ENCODE measurements around the gene GAS2L1.

GAS2L1 gene

DNA sequence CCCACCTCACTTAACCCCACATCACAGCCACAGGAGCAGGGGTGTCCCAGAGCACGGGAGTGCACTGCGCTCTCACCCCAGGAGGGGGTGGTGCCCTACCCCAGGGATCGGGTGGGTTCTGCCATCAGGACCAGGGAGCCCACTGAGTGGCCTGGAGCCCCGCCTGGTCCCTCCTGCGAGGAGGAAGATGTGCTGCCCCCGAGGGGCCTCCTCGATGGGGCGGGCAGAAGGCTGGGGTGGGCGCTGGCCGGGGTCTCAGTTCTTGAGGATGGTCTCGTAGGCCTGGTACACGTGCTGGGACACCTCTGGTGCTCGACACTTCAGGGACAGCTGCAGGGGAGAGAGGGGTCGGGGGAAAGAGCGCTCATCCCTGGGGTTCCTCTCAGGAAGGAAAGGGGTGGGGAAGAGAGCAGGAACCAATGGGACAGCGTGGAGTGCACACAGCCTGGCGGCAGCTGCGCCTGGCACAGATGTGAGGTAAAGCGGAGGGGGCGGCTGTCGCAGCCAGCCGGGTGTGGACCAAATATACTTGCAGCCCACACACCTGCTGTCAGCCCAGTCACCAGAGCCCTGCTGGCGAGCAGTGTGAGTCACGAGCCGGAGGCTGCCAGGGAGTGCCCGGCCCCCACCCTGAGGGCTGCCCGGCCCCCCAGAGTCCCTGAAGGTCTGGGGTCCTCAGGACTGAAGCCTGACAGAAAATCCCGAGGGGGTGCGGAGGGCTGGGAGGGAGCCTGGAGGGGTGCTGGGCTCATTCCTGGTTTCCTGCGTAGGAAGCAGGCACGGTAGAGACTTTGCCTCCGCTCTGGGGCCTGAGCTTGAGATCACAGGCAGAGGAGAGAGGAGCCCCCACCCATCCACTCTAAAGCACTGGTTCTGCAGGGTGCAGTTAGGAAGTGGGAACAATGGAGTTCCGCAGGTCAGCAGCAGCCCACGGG, 22.4 kb downstream of the GAS2L1 start:
- FAIRE-seq = no peak

DNA sequence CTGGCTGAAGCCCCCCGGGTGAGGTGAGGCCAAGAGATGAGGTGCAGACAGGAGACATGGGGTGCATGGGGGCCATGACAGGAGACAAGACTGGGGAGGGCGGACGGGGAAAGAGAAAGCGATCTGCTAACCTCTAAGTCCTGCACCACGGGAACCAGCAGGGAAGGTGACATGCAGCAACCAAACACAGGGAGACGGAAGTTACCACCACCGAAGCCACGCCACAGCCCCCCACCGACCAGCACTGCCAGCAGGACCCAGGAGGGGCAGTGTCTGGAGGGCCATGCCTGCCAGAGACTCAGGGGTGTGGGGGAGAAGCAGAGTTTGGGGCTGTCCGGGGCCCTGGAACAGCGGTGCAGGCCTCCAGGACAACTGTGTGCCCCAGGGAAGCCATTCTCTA, 23.1 kb downstream of the GAS2L1 start:
- no peak for FAIRE-seq

DNA sequence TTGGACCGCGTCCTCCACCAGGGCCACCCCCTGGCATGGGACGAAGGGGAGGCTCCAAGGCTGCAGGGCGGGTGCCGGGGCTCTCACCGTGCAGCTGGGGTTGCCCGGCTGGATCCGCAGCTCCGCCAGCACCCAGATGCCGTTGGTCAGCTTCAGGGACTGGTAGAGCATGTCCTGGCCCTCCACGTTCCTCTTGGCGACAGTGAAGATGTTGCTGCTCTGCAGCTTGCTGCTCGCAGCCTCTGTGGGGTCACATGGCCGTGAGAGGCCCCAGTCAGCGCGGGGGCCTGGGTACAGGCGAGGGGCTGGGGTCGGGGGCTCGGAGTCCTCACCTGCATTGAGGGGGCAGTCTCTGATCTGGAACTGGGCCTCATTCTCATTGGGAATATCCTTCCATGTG, 23.8 kb downstream of the GAS2L1 start:
- FAIRE-seq = no peak

DNA sequence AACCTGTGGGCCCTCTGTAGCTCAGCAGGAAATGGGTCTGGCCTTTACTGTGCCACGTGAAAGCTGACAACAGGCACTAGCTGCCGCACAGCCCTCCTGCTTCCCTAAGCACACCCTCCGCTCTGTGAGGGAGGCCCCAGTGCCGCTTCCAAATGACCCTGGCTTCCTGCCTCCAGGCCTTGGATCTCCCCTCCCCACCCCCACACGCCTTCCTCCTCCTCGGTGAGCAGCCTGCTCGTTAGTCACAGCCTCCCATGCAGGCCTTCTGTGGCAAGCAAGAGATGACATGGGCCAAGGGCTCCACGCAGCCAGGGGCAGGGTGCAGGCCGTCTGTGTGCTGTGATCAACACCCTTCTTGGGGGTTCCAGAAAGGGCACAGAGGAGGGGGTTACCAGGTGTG, 24.3 kb downstream of the GAS2L1 start:
- FAIRE-seq = no peak

DNA sequence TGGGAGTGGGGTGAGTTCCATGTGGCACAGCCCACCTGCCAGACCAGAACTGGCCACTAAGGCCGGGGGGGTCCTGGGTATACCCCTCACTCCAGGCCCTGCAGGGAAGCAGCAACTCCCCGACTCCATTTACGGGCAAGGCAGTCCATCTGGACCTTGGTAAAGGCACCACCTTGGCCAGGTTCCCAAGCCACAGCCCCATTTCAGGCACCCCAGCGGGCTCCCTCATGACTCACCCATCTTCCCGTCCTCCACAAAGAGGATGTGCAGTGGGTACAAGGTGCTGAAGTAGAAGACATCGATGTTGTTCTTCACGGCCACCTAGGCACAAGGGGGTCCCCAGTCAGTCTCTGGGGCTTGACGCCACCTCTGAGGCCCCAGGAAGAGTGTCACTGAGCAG, 24.8 kb downstream of the GAS2L1 start:
- no peak for FAIRE-seq

DNA sequence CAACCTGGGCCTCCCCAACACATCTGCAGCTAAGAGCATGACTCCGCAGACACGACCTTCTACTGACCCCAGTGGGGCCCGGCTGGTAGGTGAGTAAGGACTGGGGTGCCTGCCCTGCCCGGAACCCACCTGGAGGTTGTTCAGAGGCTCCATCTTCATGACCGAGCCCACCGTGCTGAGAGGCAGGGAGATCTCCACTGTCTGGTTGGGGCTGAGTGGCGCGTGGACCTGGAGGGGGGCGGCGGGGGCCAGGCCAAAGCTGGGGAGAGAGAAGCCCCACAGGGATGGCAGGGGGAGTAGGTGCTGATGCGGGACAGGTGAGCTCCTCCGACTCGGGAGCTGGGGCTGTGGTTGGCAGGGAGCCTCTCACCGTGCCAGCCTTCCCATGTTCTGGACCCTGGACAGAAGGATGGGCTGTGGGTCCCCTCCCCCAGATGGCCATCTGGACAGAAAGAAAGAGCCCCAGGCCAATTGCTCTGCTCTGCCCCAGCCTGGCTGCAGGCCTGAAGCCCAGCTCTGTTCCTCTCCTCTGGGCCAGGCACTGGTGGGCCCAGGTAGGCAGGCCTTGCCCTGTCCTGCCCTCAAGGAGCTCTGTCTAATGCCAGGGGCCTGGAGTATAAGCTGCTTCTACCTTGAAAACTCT, 25.3 kb downstream of the GAS2L1 start:
- no peak for FAIRE-seq

DNA sequence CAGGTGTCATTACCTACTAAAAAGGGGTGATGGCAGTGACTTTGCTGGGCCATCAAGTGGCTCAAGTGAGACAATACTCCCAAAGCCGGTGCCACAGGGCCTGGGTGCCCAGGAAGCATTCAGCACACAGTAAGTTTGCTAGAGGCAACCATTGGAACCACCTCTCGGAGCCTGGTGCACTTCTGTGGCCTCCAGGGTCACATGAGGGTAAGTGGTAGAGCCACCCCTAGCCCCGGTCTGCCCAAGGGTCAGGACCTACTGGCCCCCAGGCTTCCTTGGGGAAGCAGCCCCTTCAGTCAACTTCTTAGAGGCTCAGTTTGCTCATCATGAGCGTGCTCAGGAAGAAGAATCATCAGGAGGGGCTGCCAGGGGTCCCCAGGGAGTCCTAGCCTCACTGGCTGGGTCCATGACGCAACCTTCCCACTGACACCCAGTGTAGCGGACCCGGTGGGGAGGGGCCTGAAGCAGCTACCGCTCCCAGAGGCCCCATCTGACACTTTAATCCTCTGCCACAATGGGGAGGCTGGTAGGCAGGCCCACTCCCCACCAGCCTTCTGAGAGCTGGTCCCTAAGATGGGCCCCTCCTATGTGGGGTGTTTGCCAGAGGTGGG, 26.5 kb downstream of the GAS2L1 start:
- FAIRE-seq = no peak

DNA sequence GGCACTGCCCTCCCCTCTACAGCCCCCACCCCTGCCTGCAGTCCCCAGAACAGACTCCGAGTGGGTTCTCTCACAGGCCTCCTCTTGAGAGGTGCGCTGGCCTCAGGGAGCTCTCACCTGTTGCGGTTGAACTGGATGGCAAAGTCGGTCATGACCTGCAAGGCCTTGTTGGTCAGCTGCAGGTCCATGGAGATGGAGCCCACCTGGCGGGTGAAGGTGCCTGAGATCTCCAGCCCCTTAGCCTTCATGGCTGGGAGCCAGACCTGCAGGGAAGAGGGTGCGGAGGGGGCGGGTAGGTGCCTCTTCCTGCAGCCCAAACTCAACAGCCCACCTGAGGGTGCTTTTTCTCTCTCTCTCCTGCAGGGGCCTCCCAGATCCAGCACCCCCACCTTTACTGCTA, 27.7 kb downstream of the GAS2L1 start:
- no peak for FAIRE-seq

DNA sequence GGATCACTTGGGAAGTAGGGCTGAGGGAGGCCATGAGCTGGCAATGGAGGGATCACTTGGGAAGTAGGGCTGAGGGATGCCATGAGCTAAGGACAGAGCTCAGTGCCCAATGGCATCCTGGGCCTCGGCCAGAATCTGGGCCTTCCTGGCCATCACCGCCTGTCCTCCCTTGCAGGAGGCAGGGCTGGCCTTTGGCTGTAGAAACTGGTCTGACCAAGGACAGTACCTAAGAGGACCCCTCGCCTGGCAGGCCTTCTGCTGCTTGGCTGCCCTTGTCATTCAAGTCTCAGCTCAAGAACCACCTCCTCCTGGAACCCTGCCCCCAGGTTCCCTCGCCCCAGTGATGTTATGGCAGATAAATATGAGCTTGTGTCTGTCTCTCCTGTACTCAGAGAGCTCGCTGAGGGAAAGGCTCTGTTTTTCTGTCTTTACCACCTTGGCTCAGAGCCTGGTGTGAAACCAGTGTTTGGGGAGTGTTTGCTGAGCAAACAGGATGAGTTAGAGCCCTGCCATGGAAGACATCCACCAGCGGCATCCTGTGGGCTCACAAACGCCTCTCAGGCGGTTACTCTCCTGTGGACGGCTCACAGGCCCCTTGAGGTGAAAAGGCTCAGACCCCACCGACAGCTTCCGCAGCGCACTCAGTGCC, 28.4 kb downstream of the GAS2L1 start:
- no peak for FAIRE-seq

DNA sequence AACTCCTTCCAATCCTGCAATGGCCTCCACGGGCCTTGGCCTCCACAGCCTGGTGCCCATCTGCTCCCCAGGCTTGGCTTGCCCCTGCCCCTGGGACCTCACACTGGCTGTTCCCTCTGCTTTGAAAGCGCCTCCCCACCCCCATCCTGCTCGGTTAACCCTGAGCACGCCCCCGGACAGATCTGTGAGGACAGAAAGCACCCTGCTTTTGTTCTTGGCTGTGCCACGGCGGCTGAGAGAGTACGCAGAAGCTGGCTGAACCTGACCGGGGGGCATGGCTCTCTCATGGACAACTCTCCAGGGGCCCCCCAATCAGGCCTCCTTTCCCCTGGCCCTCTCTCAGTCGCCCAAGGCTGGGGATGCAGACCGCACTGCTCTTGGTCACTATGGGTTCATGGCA, 29.2 kb downstream of the GAS2L1 start:
- FAIRE-seq = no peak

DNA sequence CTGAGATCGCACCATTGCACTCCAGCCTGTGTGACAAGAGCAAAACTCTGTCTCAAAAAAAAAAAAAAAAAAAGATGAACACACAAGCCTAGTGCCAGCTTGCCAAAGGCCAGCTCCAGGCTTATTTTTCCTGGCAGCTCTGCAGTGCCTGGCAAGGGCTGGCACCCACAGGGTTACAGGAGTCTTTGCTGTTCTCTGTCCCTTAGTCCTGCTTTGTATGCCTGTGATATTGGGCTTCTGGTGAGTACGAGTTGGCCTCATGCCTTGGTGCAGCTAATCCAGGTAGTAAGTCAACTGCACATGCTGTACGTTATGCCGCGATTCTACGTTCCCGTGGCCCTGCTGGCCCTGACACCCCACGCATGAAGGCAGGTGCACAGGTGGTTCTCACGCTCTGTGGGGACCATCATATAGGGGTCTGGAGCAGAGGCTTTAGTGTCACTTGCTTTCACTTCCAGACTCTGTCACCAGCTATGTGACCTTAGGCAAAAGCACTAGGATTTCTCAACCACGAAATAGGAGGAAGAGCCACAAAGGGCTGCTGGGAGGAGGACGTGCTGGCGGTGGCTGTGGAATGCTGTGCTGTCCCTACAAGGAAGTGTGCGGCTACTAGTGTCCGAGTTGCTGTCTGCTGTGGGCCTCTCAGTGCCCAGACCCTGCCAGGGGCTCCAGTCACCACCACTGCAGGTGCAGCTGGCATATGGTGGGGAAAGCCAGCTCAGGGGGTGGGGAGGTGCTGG, 30.5 kb downstream of the GAS2L1 start:
- no peak for FAIRE-seq

DNA sequence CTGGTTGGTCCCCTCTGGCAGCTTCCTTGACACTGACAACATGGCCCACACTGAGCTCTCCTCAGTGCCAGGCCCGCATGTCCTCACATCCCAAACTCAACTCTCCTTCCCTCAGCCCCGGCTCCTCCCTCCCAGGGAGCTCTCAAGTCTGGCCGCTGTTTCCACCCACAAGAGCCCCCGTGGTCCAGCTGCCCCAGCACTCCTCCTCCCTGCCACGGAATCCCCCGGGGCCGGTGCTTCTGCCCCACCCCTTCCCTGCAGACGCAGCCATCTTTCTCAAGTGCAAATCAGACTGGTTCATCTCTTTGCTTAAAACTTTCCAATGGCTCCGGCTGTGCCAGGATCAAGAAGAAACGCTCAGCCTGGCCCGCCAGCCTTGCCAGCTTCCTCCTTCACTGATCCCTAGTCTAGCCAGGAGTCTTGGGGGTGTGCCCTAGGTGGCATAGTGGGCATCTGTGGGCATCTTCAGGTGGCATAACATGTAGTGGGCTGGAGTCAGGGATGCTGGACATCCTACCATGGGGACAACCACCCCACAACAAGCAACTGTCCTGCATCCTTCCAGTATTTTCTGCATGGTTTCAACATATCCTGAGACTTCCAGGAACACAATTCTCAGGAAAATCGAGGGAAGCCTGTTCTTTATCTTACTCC, 31.3 kb downstream of the GAS2L1 start:
- no peak for FAIRE-seq

DNA sequence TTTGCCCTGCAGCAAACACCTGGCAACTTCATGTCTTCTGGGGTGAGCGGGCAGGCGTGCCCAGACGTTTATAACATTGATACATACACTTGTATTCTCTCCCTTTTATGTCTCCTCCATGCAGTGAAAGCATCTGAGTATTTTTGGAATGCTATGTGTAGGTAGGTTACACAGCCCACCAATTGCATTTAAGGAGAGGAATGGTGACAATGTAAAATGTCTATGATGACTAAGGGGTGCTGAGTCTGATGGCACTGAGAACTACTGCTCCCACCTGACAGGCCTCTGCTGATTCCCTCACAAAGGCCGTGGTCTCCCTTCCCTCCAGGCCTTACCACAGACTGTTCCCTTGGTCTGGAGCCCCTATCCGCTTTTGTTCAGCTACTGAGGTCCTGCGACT, 31.9 kb downstream of the GAS2L1 start:
- FAIRE-seq = no peak

DNA sequence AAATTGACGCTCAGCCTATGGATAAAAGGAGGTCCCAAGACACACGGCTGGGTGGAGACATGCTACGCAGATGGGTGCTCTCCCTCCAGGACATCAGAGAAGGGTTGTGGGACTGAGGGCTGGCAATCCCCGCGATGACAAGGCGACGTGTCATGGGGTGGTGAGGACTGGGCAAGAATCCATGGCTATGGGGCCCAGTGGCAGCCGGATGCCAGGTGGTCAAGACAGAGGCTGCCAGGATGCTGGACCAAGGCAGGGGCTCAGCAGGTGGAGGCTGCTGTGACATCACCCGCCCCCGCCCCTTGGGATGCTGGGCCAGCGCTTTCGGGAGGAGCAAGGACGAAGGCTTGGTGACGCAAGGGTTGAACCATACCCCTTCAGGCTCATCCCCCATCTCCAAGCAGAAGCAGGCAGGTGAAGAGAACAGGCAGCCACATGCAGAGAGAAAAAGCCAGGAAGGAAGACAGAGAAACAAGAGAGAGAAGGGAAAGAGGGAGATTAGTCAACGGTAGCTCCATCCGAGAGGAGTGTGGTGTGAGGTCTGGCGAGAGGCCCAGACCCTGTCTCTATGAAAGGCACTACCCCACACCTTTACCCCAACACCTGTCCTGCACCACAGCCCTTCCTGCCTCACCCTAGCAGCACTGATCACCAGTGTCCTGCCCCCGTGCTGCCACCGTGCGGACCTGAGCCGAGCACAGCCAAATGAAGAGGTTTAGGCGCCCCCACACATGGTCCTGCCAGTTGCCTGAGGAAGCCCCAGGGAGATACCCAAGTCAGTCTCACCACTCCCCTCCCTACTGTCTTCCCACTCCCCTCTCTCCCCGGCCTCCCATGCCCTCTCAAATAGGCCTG, 33.2 kb downstream of the GAS2L1 start:
- FAIRE-seq = no peak

DNA sequence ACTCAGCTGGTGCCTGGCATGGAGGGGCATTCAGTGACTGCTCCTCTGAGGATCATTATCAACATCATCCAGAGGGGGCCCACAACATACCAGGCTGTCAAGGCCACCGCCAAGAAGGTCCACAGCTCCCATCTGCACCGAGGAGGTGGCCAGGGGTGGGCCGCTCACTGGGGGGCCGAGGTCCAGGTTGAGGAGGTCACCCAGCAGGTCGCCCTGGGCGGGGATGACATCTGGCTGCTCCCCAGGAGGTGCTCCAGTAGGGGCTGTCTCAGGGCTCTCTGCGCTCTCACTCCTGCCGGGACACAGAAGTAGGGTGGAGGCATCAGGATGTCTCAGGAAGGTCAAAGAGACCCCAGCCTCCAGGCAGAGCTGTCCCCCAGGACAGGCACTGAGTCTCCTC, 34.1 kb downstream of the GAS2L1 start:
- no peak for FAIRE-seq

DNA sequence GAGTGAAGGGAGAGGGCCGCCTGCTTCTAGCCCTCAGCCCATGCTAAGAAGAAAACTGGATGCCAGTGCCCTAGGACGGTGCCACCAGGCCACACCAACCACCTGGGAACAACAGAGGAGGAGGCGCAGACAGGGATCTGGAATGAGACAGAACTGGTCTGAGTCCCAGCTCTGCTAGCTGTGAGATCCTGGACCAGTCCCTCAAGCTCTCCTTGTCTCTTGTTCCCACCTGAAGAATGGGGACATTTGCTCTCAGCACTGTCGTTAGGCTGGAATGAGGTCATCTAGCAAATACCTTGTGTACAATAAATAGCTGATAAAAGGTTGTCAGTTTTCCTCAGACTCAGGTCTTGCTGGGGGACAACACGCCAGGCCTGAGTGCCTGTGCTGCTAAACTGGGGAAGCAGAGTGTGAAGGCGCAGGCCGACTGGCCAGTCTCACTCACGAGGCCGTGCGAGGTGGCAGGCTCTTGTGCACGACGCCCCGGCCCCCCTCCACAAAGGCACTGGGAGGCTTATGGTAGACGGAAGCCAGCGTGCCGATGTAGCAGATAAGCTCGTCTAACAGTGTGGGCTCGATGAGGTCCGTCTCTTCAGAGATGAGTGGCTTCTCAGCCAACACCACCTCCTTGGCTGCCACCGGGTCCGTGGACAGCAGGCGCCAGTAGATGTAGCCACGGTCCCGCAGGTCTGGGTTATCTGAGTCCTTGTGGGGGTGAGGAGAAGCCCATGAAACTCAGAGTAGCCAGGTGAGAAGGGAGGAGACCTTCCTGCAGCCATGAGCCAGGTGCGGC, 34.8 kb downstream of the GAS2L1 start:
- no peak for FAIRE-seq

DNA sequence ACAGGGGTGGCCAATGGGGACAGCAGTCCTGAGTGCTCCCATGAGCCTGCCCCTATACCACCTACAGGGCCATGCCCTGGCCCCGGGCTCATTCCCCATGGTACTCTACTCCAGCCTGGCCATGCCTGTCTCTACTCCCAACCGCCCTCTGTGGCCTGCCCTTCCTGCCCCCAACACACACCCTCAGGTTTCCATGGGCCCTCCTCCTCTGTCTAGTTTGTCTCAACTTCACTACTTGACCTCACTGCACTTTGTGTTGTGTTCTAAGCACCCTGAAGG, 35.3 kb downstream of the GAS2L1 start:
- FAIRE-seq = no peak

DNA sequence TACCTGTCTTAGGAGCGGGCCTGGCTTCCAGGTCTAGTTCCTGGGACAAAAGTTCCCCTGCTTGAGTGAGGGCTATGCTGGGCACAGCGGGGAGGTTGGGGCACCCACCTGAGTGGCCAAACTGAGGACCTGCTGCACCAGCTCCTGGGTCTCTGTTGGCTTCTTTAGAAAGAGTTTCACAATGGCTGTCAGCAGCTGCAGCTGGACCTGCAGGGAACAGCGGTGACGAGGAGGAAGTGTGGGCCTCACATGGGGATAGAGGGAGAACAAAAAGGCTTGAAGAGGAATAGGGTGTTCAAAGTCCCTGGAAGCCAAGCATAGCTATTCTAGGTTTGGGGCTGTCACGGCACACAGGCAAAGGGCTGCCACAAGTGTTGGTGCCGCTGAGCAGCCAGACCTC, 35.7 kb downstream of the GAS2L1 start:
- FAIRE-seq = no peak

DNA sequence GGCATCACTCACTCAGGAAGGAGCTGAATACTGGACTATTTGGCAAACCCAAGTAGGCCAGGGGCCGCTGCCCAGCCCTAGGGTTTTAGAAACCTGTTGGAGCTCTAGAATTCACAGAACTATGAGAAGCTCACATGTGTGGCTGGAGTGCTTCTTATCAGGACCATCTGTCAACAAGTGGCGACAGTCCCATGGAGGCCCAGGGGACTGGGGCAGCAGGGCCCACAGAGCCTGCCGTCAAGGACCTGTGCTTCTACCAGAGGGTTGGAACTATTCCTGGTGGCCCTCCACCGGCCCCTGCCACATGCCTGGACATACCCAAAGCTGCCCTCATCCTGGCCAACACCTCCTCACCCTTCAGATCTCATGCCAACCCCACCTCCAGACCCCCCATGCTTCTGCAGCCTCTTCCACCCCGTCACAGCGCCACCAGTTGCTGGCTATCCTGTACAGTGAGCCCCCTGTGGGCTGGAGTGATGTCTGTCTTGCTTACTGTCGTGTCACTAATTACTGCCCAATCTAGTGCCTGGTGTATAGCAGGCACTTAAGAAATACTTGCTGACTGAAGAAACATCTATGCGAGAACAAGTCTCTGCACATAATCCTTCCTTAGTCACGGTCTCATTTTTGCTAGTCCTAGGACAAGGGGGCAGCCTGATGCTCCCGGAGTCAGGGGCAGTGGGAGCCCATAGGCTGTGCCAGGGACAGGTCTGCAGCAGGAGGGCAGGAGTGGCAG, 36.3 kb downstream of the GAS2L1 start:
- no peak for FAIRE-seq

DNA sequence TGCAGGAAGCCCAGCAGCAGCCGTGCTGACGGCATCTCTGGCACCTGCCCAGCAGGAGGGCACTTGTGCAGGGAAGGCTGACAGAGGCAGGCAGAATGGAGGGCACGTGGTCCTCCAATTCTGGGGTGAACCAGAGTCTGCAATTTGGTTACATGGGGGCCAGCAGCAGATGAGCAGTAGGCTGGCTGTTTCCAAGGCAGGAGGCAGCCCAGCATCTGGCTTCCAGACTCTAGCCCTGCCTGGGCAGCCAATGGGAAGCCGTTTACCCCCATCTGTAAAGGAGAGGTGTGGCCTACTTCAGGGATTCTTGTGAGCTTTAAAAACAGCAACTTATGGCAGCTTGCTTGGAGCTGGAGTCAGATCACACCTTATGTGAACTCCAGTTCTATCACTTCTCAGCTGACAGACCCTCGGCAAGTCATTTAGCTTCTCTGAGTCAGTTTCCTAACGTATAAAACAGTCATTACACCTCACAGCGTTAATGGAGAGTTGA, 36.9 kb downstream of the GAS2L1 start:
- no peak for FAIRE-seq
